Retinal pigment epithelial cell (primary cell): ENCODE results near the gene IGLL1.

Experiments used
- DNase-seq: peaks from one replicate; pipeline ENCODE4 v3.0.0-alpha.2; 2010; ENCODE audit warnings: low read depth
- H3K4me3 ChIP-seq: 2 replicates; pipeline ENCODE4 v1.5.1; 2011; ENCODE audit warnings: mild to moderate bottlenecking, low read length, control low read depth, moderate library complexity
- CTCF ChIP-seq: conservative IDR thresholded peaks from 2 replicates; pipeline ENCODE4 v1.5.1; 2011; ENCODE audit warnings: low read depth, low read length, control low read depth, inconsistent platforms

IGLL1 gene

DNA sequence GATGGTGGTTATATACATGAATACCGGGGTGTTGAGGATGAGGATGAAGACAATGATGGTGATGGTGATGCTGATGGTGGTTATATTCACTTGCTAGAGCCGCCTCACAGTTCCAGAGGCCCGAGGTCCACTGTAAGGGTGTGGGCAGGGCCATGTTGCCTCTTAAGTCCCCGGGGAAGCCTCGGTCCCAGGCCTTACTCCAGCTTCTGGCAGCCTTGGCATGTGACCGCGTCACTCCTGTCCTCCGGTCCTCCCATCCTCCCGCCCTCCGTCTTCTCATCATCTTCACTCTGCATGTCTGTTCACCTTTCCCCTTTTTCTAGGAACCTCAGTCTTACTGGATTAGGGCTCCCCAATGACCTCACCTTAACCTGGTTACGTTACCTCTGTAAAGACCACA, 54.6 kb downstream of the IGLL1 start:
- no peak for TF ChIP-seq CTCF
- no peak overlapping the region for H3K4me3 ChIP-seq
- DNase-seq = no peak

DNA sequence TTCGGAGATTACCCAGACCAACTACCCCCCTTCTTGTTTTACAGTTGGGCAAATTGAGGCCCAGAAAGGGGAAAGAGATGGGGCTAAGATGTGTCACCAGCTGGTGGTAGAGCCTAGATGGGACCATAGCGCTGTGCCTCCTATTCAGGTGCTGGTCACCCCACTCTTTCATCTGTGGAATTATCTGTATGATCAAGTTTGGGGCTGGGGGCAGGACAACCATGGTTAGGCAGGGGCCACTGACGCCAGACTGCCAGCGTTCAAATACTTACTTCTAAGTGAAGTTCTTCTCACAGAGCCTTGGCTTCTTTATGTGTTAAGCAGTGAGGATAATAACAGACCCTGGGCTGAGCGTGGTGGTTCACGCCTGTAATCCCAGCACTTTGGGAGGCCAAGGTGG, 55.9 kb downstream of the IGLL1 start:
- no peak for DNase-seq
- no peak for TF ChIP-seq CTCF
- no peak overlapping the region for H3K4me3 ChIP-seq

DNA sequence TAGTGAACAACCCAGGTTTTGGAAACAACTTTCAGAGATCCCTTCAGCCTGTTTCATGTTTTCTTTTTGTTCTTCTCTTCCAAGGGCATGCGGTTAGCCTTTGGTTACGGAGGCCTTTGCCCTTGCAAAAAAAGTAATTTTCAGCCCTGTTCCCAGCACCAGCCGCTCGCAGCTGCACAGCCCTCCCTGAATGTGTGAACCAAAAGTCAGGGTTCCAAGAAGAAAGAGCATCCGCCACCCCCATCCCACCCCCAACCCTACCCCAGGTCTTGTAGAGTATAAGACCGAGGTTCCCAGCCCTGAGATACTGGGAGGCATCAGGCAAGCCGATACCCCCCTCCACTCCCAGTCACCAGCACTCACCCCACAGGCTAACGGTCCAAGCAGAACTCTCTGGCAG, 56.4 kb downstream of the IGLL1 start:
- TF ChIP-seq CTCF = no peak

More for the DNA sequence above, 56.4 kb downstream of the IGLL1 start:
- no peak overlapping the region for H3K4me3 ChIP-seq
- DNase-seq = no peak
